ENCODE measurements around the gene LCNL1.

GRCh38 chr9:136968333-136969127 lies 14.3 kb upstream of the LCNL1 start:
- TF ChIP-seq CTCF (IDR thresholded peaks at IDR 0.05) (no peak), POLR2A (IDR thresholded peaks at IDR 0.05) (no peak)
